HL-60 (cell line): ENCODE results near the gene CD34.

Experiments
- CTCF ChIP-seq: IDR thresholded peaks from one replicate; pipeline ENCODE4 v1.5.1; 2011; ENCODE audit warnings: low read length, control low read depth, inconsistent platforms; ENCODE audit not compliant: insufficient read depth
- GABPA ChIP-seq: IDR thresholded peaks from 2 replicates; pipeline ENCODE4 v1.6.1; 2012; ENCODE audit warnings: low read depth
- POLR2AphosphoS5 ChIP-seq: IDR thresholded peaks from 2 replicates; pipeline ENCODE4 v1.6.1; 2012; ENCODE audit warnings: low read depth

- TF ChIP-seq CTCF: no peak
- TF ChIP-seq POLR2AphosphoS5: no peak
- no peak for TF ChIP-seq GABPA
Observed at GRCh38 chr1:207904391-207904790, 6.5 kb downstream of the CD34 start.
